Progenitor cell of endocrine pancreas (in vitro differentiated cells): ENCODE results near the gene NDUFV1. TPM values are rescaled to one million over a fixed set of nuclear protein-coding genes. Genes with fewer than 3 reads are reported as not detected.

Source experiments
- DNase-seq: peaks from one replicate; pipeline ENCODE4 v3.0.0; 2021; ENCODE audit warnings: low spot score; ENCODE audit not compliant: unreplicated experiment
- H3K27ac Mint-ChIP-seq: 2 replicates; pipeline ENCODE4 v1.8.0; 2021; ENCODE audit warnings: mild to moderate bottlenecking, moderate library complexity, mixed read lengths
- H3K27me3 Mint-ChIP-seq: 2 replicates; pipeline ENCODE4 v1.8.0; 2021; ENCODE audit warnings: mixed read lengths
- H3K36me3 Mint-ChIP-seq: 2 replicates; pipeline ENCODE4 v1.8.0; 2022; ENCODE audit warnings: mixed read lengths; ENCODE audit not compliant: insufficient read depth
- H3K4me1 Mint-ChIP-seq: 2 replicates; pipeline ENCODE4 v1.8.0; 2021; ENCODE audit warnings: low read depth, mixed read lengths
- H3K4me3 Mint-ChIP-seq: 2 replicates; pipeline ENCODE4 v1.8.0; 2021; ENCODE audit warnings: low read depth, mild to moderate bottlenecking, moderate library complexity, mixed read lengths
- H3K9me3 Mint-ChIP-seq: 2 replicates; pipeline ENCODE4 v1.8.0; 2021; ENCODE audit warnings: low read depth, mixed read lengths
- CTCF ChIP-seq: fragments of 200-600 bp; sonication (generic); IDR thresholded peaks from one replicate; pipeline ENCODE4 v1.5.0; 2021; ENCODE audit warnings: antibody characterized with exemption, mild to moderate bottlenecking; ENCODE audit not compliant: unreplicated experiment
- total RNA-seq: library from RNA; stranded (reverse); gene quantifications from 2 replicates; pipeline ENCODE4 v1.2.1, GENCODE V29; 2021

The NDUFV1 gene
- total RNA-seq, 1 donor from 2014 or later, result 137 TPM

- DNase-seq, result no peak
- no peak overlapping the region for H3K27ac Mint-ChIP-seq
- no peaks in the 10 kb centered on the region for H3K9me3 Mint-ChIP-seq
- H3K27me3 Mint-ChIP-seq, result peaks cover 4% of the 10 kb centered on the region
- H3K4me1 Mint-ChIP-seq, result peaks cover 6% of the 10 kb centered on the region
- no peaks in the 10 kb centered on the region for H3K36me3 Mint-ChIP-seq
- TF ChIP-seq CTCF, result no peak
- H3K4me3 Mint-ChIP-seq, result no peak overlapping the region
Observed at GRCh38 chr11:67564230-67564629, 42.5 kb upstream of the NDUFV1 start.

GRCh38 chr11:67571443-67571842 lies 35.3 kb upstream of the NDUFV1 start:
- no peaks in the 10 kb centered on the region for H3K9me3 Mint-ChIP-seq
- H3K27me3 Mint-ChIP-seq, result peaks cover 4% of the 10 kb centered on the region
- H3K4me3 Mint-ChIP-seq, result no peak overlapping the region
- peaks cover 12% of the 10 kb centered on the region for H3K4me1 Mint-ChIP-seq
- H3K27ac Mint-ChIP-seq, result no peak overlapping the region
- TF ChIP-seq CTCF, result no peak
- no peak for DNase-seq
- H3K36me3 Mint-ChIP-seq, result no peaks in the 10 kb centered on the region

GRCh38 chr11:67572305-67572704 lies 34.4 kb upstream of the NDUFV1 start:
- TF ChIP-seq CTCF, result no peak
- H3K4me1 Mint-ChIP-seq, result peaks cover 12% of the 10 kb centered on the region

GRCh38 chr11:67572747-67573419 lies 33.9 kb upstream of the NDUFV1 start:
- peak; percentile 90 for TF ChIP-seq CTCF
- no peaks in the 10 kb centered on the region for H3K9me3 Mint-ChIP-seq
- peaks cover 13% of the 10 kb centered on the region for H3K4me1 Mint-ChIP-seq
- DNase-seq, result peak; percentile 48
- H3K27ac Mint-ChIP-seq, result peak overlapping the region; percentile 71
- no peak overlapping the region for H3K4me3 Mint-ChIP-seq
- H3K36me3 Mint-ChIP-seq, result no peaks in the 10 kb centered on the region
- H3K27me3 Mint-ChIP-seq, result peaks cover 4% of the 10 kb centered on the region

More at GRCh38 chr11:67572305-67572704, 34.4 kb upstream of the NDUFV1 start:
- Mint-ChIP-seq H3K9me3 (no peaks in the 10 kb centered on the region), H3K4me3 (no peak overlapping the region), H3K27ac (no peak overlapping the region), H3K27me3 (peaks cover 4% of the 10 kb centered on the region), H3K36me3 (no peaks in the 10 kb centered on the region)
- no peak for DNase-seq

- peaks cover 23% of the 10 kb centered on the region for H3K4me1 Mint-ChIP-seq
- H3K27ac Mint-ChIP-seq, result peak overlapping the region; percentile 73
- no peaks in the 10 kb centered on the region for H3K9me3 Mint-ChIP-seq
- H3K4me3 Mint-ChIP-seq, result no peak overlapping the region
- no peaks in the 10 kb centered on the region for H3K36me3 Mint-ChIP-seq
- peaks cover 4% of the 10 kb centered on the region for H3K27me3 Mint-ChIP-seq
- DNase-seq, result no peak
- TF ChIP-seq CTCF, result no peak
Observed at GRCh38 chr11:67574938-67575337, 31.8 kb upstream of the NDUFV1 start.
